GM21390 (cell line): ENCODE data around the gene CHST2.

Experiments used
- ATAC-seq: cut with Tn5 transposase; IDR thresholded peaks from one replicate; pipeline ENCODE4 v1.9.1; 2021; ENCODE audit not compliant: unreplicated experiment

CHST2 gene

DNA sequence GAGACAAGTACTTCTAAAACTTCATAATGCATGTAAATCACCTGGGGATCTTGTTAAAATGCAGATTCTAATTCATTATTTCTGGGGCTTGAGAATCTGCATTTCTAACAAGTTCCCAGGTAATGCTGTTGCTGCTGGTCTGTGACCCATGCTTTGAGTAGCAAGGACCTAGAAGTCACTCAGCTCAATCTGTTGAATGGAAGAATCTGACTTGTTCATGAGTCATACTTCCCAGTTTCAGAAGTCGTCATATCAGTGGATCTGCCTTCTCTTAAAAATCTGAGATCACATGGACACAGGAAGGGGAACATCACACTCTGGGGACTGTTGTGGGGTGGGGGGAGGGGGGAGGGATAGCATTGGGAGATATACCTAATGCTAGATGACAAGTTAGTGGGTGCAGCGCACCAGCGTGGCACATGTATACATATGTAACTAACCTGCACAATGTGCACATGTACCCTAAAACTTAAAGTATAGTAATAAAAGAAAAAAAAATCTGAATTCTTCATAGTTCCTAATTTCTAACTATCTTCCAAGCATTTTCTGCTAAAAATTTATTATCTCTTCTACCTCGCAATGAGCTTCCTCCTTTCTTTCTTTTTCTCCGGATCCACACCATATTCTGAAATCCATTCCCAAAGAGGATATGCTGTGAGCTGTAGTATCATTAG lies 46.2 kb downstream of the CHST2 start:
- ATAC-seq: peak; percentile 61

GRCh38 chr3:143166376-143166775 lies 46.8 kb downstream of the CHST2 start:
- no peak for ATAC-seq

- ATAC-seq: no peak
Observed at GRCh38 chr3:143167969-143168854, 48.6 kb downstream of the CHST2 start.

- no peak for ATAC-seq
Observed at GRCh38 chr3:143168855-143169192, 49.3 kb downstream of the CHST2 start.

DNA sequence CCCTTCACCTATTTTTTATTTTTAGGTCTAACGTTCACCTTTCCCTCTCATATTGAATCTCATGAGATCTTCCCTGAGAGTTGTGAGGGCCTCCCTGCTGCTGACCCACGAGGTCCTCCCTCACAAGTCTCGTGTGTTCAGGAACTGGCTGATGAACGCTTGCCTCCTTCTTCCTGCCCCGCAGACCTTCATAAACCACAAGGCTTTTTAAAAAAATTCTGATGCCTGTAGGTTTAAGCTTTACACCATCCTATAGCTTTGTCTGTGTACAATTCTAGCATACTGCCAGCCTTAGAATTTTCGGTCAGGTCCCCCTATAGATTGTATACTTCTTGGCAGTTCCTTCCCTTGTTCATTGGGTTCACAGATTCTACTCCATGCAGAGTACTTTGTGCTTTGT lies 50.5 kb downstream of the CHST2 start:
- no peak for ATAC-seq

DNA sequence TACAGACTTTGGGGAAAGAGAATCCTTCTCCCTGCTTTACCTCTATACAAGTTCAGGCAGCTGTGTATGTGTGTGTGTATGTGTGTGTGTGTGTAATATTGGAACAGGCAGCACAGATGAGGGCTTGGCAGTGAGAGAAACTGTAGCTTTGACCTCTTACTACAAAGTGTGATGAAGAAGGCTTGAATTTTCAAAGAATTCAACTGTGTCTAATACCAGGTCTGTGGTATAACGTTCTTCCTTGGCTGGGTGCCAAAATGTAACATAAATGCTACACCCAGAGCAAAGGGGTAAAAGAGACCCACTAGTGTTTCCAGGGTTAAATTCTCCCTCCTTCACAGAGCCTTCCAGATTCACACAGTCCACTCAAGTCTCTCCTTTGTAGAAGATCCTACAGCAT lies 51.1 kb downstream of the CHST2 start:
- no peak for ATAC-seq

DNA sequence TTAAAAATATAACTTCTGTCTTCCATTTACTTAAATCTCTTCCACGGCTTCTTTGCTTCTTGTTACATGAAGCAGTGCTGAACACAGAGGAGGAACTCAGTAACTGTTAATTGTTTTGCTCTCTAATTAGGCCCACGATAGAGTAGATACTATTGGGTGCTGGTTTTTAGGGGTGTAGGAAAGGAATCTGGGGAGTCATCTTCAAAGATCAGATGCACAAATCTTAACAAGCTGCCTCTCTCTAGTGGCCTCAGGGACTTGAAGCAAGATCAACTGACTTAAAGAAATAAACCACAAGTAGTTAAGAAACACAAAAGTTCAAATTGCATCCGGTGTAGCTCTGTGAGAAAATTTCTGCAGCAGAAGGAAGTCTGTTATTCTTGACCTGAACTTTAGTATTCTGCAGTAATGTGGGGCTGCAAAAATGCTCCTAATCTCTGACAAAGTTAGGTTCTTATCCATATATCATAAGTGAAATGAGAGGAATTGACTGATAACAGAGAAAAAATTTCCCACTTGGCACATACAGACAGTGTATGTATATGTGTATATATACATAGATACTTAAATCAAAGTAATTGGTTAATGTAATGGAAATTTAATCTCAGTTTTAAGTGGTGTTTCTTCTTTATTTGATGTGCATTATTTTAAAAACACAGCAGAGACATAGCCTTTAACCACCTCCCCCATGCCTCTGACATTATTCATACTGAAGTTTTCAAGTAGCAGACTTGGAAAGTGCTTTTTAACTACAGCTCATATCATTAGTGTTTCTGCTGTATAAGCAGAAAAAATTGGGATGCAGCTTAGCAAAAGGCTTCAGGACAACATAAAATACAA lies 51.8 kb downstream of the CHST2 start:
- peak; percentile 80 for ATAC-seq

DNA sequence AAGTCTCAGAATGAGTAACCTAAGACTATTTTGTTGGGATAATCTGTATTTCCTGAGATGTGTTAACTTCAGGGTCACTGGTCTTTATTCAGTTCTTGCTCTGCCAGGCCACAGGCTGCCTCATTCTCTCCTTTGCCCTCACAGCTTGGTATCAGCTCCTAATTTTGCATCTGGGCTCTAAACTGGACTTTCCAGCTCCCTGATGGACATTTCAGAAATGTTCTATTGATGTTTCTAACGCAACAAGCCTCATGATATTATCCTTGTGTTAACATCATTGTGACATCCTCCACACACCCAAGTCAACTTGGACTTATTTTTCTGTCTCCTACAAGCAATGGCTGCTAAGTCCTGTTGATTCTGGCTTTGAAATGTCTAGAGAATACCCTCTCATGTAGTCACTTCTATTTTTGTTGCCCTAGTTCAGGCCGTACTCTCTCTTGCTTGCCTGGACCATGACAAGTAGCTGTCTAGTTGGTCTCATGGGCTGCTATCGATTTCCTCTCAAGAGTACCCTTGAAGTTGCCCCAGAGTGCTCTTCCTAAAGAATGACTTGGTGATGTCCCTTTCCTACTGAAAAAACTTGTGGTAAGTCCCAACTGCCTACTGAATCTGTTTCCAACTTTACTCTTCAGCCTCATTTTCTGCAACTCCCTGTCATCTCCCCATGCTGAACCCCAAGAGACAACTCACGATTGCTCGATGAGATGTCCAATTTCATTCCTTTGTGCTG lies 52.7 kb downstream of the CHST2 start:
- no peak for ATAC-seq

GRCh38 chr3:143172795-143173145 lies 53.2 kb downstream of the CHST2 start:
- no peak for ATAC-seq

GRCh38 chr3:143173242-143173641 lies 53.7 kb downstream of the CHST2 start:
- ATAC-seq: no peak
